Measurements from ENCODE around the gene OXER1.
A peak's percentile ranks its signal among the peaks of the same experiment; 100 is the strongest.

Gene OXER1

DNA sequence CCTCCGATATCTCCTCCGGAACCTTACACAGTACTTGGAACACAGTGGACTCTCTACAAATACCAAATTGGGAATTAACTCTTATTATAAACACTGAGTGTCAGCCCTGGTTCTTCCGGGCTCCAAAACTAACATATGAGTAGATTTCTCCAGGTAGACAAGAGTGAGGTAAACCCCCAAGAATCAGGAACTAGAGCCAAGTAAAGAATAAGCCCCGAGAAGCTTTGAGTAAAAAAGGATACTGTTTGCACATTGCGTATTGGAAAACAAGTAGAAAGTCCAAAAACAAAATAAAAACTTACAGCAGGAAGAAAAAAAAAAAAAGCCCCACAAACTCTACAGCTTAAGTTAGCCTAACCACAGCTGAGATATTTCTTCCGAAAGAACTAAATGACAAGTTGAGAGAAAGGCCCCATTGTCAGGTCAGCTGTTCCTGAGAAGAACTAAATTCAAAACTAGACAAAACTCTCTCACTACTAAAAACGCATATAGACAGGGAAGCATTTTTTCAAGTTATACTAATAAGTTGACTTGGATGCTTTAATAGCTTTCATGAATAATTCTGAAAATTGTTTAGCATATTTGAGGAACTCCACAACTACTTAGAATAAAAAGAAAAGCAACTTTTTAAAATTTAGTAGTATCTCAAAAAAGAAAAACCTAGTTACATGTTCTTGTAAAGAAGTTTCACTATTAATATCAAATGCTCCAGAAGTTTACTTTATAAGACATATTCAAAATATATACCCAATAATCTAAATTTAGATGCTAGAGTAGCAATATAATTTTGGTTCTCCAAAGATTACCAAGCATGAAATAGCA is 32.7 kb upstream of the OXER1 start:
- peak overlapping the region; percentile 46 for H3K4me3 ChIP-seq (ENCODE audit: low read length)
- no peaks in the 10 kb centered on the region for H3K27me3 ChIP-seq (ENCODE audit: low read depth, low read length)
- H3K9ac ChIP-seq (ENCODE audit: low read length): peak overlapping the region; percentile 57
- peaks cover 44% of the 10 kb centered on the region for H3K4me1 ChIP-seq (ENCODE audit: low read length)
- no peaks in the 10 kb centered on the region for H3K9me3 ChIP-seq (ENCODE audit: insufficient read depth, low read length)
- no peaks in the 10 kb centered on the region for H3K79me2 ChIP-seq (ENCODE audit: low read length)
- H3K36me3 ChIP-seq (replicated peaks; ENCODE audit: low read depth, low read length): no peaks in the 10 kb centered on the region
- peak overlapping the region; percentile 47; the same call in 1 of the 2 replicates for H2AFZ ChIP-seq (ENCODE audit: low read depth, low read length)
- peak overlapping the region; percentile 66 for H3K4me2 ChIP-seq (ENCODE audit: low read length)
- TF ChIP-seq EZH2phosphoT487 (IDR thresholded peaks at IDR 0.05; ENCODE audit: low read depth): no peak
- TF ChIP-seq, protein P1, sequence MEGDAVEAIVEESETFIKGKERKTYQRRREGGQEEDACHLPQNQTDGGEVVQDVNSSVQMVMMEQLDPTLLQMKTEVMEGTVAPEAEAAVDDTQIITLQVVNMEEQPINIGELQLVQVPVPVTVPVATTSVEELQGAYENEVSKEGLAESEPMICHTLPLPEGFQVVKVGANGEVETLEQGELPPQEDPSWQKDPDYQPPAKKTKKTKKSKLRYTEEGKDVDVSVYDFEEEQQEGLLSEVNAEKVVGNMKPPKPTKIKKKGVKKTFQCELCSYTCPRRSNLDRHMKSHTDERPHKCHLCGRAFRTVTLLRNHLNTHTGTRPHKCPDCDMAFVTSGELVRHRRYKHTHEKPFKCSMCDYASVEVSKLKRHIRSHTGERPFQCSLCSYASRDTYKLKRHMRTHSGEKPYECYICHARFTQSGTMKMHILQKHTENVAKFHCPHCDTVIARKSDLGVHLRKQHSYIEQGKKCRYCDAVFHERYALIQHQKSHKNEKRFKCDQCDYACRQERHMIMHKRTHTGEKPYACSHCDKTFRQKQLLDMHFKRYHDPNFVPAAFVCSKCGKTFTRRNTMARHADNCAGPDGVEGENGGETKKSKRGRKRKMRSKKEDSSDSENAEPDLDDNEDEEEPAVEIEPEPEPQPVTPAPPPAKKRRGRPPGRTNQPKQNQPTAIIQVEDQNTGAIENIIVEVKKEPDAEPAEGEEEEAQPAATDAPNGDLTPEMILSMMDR (IDR thresholded peaks at IDR 0.05; ENCODE audit: low read depth, low read length): no peak
- H4K20me1 ChIP-seq (ENCODE audit: insufficient read depth, low read length): no peaks in the 10 kb centered on the region
- peak overlapping the region; percentile 94 for H3K27ac ChIP-seq (ENCODE audit: low read length)

DNA sequence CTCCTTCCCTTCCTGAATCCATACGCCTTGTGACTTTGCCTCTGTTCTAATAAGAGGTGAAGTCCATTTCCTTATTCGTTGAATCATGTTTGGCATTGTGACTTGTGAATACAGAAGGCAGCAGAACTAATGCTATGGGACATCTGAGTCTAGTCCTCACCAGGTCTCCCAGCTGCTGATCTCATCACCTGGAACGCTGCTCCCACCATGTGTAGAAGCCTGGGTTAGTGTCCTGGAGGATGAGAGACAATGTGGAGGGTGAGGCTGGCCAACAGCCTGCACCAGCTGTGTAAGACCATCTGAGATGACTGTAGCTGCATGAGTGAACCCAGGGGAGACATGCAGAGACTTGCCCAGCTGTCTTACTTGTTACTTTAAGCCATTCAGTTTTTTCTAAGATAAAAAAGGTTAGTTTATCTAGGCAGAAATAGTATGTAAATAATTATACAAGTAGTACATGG is 31.9 kb upstream of the OXER1 start:
- Histone ChIP-seq H4K20me1 (ENCODE audit: insufficient read depth, low read length) (no peaks in the 10 kb centered on the region), H3K36me3 (replicated peaks; ENCODE audit: low read depth, low read length) (no peaks in the 10 kb centered on the region), H3K27me3 (ENCODE audit: low read depth, low read length) (no peaks in the 10 kb centered on the region), H3K79me2 (ENCODE audit: low read length) (no peaks in the 10 kb centered on the region), H3K4me2 (ENCODE audit: low read length) (peak overlapping the region; percentile 66), H3K9me3 (ENCODE audit: insufficient read depth, low read length) (no peaks in the 10 kb centered on the region), H3K4me1 (ENCODE audit: low read length) (peaks cover 41% of the 10 kb centered on the region), H3K27ac (ENCODE audit: low read length) (peak overlapping the region; percentile 94), H3K9ac (ENCODE audit: low read length) (peak overlapping the region; percentile 57), H3K4me3 (ENCODE audit: low read length) (peak overlapping the region; percentile 46), H2AFZ (ENCODE audit: low read depth, low read length) (peak overlapping the region; percentile 47)
- TF ChIP-seq EZH2phosphoT487 (IDR thresholded peaks at IDR 0.05; ENCODE audit: low read depth): no peak
- TF ChIP-seq, protein P1 (IDR thresholded peaks at IDR 0.05; ENCODE audit: low read depth, low read length): no peak

DNA sequence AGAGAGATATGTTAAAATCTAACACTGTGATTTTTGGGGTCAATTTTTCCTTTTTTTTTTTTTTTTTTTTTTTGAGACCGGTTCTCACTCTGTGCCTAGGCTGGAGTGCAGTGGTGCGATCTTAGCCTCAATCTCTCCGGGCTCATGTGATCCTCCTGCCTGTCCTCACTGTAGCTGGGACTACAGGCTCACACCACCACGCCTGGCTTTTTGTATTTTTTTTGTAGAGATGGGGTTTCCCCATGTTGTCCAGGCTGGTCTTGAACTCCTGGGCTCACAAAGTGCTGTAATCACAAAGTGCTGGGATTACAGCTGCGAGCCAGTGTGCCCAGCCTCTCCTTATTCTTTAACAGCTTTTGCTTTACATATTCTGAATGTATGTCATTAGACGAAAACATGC is 31.3 kb upstream of the OXER1 start:
- H3K9ac ChIP-seq (ENCODE audit: low read length): peak overlapping the region; percentile 57
- peak overlapping the region; percentile 47 for H2AFZ ChIP-seq (ENCODE audit: low read depth, low read length)
- no peaks in the 10 kb centered on the region for H3K9me3 ChIP-seq (ENCODE audit: insufficient read depth, low read length)
- H3K27me3 ChIP-seq (ENCODE audit: low read depth, low read length): no peaks in the 10 kb centered on the region
- peak overlapping the region; percentile 94 for H3K27ac ChIP-seq (ENCODE audit: low read length)
- H3K79me2 ChIP-seq (ENCODE audit: low read length): no peaks in the 10 kb centered on the region
- H3K4me3 ChIP-seq (ENCODE audit: low read length): peak overlapping the region; percentile 46; the same call in 1 of the 2 replicates
- peaks cover 37% of the 10 kb centered on the region for H3K4me1 ChIP-seq (ENCODE audit: low read length)
- no peaks in the 10 kb centered on the region for H4K20me1 ChIP-seq (ENCODE audit: insufficient read depth, low read length)
- TF ChIP-seq, protein P1 (IDR thresholded peaks at IDR 0.05; ENCODE audit: low read depth, low read length): no peak
- no peak for TF ChIP-seq EZH2phosphoT487 (IDR thresholded peaks at IDR 0.05; ENCODE audit: low read depth)
- no peaks in the 10 kb centered on the region for H3K36me3 ChIP-seq (replicated peaks; ENCODE audit: low read depth, low read length)
- H3K4me2 ChIP-seq (ENCODE audit: low read length): peak overlapping the region; percentile 66

DNA sequence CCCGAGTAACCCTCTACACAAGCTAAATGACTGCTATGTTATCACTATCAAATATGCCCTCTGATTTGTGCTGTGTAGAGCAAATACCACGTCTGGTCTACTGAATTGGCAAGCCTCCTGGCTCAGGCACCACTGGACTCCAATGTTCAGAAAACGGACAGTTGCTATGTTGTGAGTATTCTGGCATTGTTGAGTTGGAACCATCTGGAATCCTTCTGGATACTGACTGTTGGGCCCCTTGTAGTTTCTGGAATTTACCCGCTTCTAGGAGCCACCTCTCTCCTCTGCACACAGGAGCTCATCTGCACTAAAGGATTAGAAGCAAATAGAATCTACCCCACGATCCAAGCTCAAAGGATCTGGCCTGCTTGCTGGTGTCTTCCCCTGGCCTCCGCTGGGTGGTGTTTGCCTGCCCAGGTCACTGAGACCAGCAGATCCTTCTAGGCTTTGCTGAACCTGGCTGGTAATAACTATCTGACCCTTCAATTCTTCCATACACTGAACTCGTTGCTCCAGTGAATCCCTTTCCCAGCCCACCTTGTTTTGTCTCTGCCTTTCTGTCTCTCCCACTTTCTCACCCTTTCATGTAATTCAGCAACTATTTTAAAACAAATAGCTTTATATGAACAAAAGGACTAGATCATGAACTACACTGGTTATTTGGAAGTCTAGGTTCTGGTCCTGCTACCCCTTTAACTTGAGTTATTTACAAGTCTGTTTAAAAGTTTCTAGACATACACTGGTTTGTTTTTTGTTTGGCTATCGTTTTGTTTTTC is 30.5 kb upstream of the OXER1 start:
- H3K4me1 ChIP-seq (ENCODE audit: low read length): peaks cover 37% of the 10 kb centered on the region
- no peaks in the 10 kb centered on the region for H3K9me3 ChIP-seq (ENCODE audit: insufficient read depth, low read length)
- H3K9ac ChIP-seq (ENCODE audit: low read length): peak overlapping the region; percentile 1; the same call in 1 of the 2 replicates
- H3K27ac ChIP-seq (ENCODE audit: low read length): peak overlapping the region; percentile 94
- peak overlapping the region; percentile 66 for H3K4me2 ChIP-seq (ENCODE audit: low read length)
- no peaks in the 10 kb centered on the region for H4K20me1 ChIP-seq (ENCODE audit: insufficient read depth, low read length)
- H3K79me2 ChIP-seq (ENCODE audit: low read length): no peaks in the 10 kb centered on the region
- TF ChIP-seq, protein P1 (IDR thresholded peaks at IDR 0.05; ENCODE audit: low read depth, low read length): no peak
- no peak for TF ChIP-seq EZH2phosphoT487 (IDR thresholded peaks at IDR 0.05; ENCODE audit: low read depth)
- H3K36me3 ChIP-seq (replicated peaks; ENCODE audit: low read depth, low read length): no peaks in the 10 kb centered on the region
- H2AFZ ChIP-seq (ENCODE audit: low read depth, low read length): no peak overlapping the region
- H3K4me3 ChIP-seq (ENCODE audit: low read length): no peak overlapping the region
- H3K27me3 ChIP-seq (ENCODE audit: low read depth, low read length): no peaks in the 10 kb centered on the region

All from OCI-LY3 (cell line).